Liver (tissue), 9 donors: ENCODE measurements around the gene PLEKHA8. TPM values are rescaled to one million over a fixed set of nuclear protein-coding genes. Genes with fewer than 3 reads are reported as not detected.

Experiments
- DNase-seq: peaks from one replicate; pipeline ENCODE4 v3.0.0-alpha.2; 2017; ENCODE audit warnings: low spot score
- H3K27ac ChIP-seq, 2 donors: one replicate each; pipeline ENCODE4 v1.7.0; 2013; ENCODE audit warnings: inconsistent platforms in 2 of 2, low read length in 2 of 2, control low read depth in 1 of 2, low read depth in 1 of 2, mild to moderate bottlenecking in 1 of 2
- H3K27me3 ChIP-seq, 4 donors: one replicate each; pipeline versions ENCODE4 v1.6.1 to v1.7.0; 2013; ENCODE audit warnings: low read length in 3 of 4, inconsistent platforms in 1 of 4, mild to moderate bottlenecking in 1 of 4, moderate library complexity in 1 of 4; ENCODE audit not compliant: control insufficient read depth in 4 of 4, insufficient read depth in 4 of 4
- H3K36me3 ChIP-seq, 4 donors: one replicate each; pipeline versions ENCODE4 v1.6.1 to v1.7.0; 2013; ENCODE audit warnings: low read length in 3 of 4, mild to moderate bottlenecking in 3 of 4, low read depth in 1 of 4, moderate library complexity in 1 of 4; ENCODE audit not compliant: control insufficient read depth in 4 of 4, insufficient read depth in 3 of 4
- H3K4me1 ChIP-seq, 4 donors: one replicate each; pipeline versions ENCODE4 v1.6.1 to v1.7.0; 2013; ENCODE audit warnings: low read length in 3 of 4, mild to moderate bottlenecking in 3 of 4, moderate library complexity in 1 of 4; ENCODE audit not compliant: control insufficient read depth in 4 of 4, insufficient read depth in 4 of 4
- H3K4me3 ChIP-seq, 3 donors: one replicate each; pipeline versions ENCODE4 v1.6.1 to v1.7.0; 2013; ENCODE audit warnings: low read length in 3 of 3, control low read depth in 1 of 3, low read depth in 1 of 3, mild to moderate bottlenecking in 1 of 3
- H3K9ac ChIP-seq, 2 donors: one replicate each; pipeline ENCODE4 v1.7.0; 2013; ENCODE audit warnings: low read length in 2 of 2, mild to moderate bottlenecking in 2 of 2, moderate library complexity in 2 of 2, control low read depth in 1 of 2, low read depth in 1 of 2
- H3K9me3 ChIP-seq, 4 donors: one replicate each; pipeline versions ENCODE4 v1.6.1 to v1.7.0; 2013; ENCODE audit warnings: low read length in 3 of 4; ENCODE audit not compliant: control insufficient read depth in 4 of 4
- EGR1 ChIP-seq, 2 donors: IDR thresholded peaks; 2 replicates each; pipeline ENCODE4 v1.6.1; 2016 to 2018; ENCODE audit warnings: antibody characterized with exemption in 2 of 2, low read depth in 2 of 2
- FOXA2 ChIP-seq: IDR thresholded peaks from 2 replicates; pipeline ENCODE4 v1.6.1; 2016; ENCODE audit warnings: antibody characterized with exemption
- GABPA ChIP-seq, 2 donors: IDR thresholded peaks in 1 of 2; conservative IDR thresholded peaks in 1 of 2; 2 replicates each; pipeline ENCODE4 v1.6.1; 2016; ENCODE audit warnings: antibody characterized with exemption in 2 of 2, mild to moderate bottlenecking in 1 of 2, moderate library complexity in 1 of 2
- HNF4A ChIP-seq, 2 donors: conservative IDR thresholded peaks; 2 replicates each; pipeline ENCODE4 v1.6.1; 2016; ENCODE audit warnings: antibody characterized with exemption in 2 of 2, mild to moderate bottlenecking in 2 of 2
- HNF4G ChIP-seq: IDR thresholded peaks from 2 replicates; pipeline ENCODE4 v1.6.1; 2016; ENCODE audit warnings: antibody characterized with exemption
- JUND ChIP-seq, 2 donors: IDR thresholded peaks; 2 replicates each; pipeline ENCODE4 v1.6.1; 2016; ENCODE audit warnings: antibody characterized with exemption in 2 of 2
- NR2F2 ChIP-seq: IDR thresholded peaks from 2 replicates; pipeline ENCODE4 v1.6.1; 2016; ENCODE audit warnings: antibody characterized with exemption
- RAD21 ChIP-seq, 2 donors: IDR thresholded peaks; 2 replicates each; pipeline ENCODE4 v1.6.1; 2016; ENCODE audit warnings: antibody characterized with exemption in 2 of 2, mild to moderate bottlenecking in 2 of 2
- RXRA ChIP-seq, 2 donors: IDR thresholded peaks; 2 replicates each; pipeline ENCODE4 v1.6.1; 2017 to 2018; ENCODE audit warnings: antibody characterized with exemption in 2 of 2, mild to moderate bottlenecking in 1 of 2
- SP1 ChIP-seq: IDR thresholded peaks from 2 replicates; pipeline ENCODE4 v1.6.1; 2018; ENCODE audit warnings: antibody characterized with exemption, mild to moderate bottlenecking
- TAF1 ChIP-seq: conservative IDR thresholded peaks from 2 replicates; pipeline ENCODE4 v1.6.1; 2016; ENCODE audit warnings: antibody characterized with exemption, mild to moderate bottlenecking
- YY1 ChIP-seq: IDR thresholded peaks from 2 replicates; pipeline ENCODE4 v1.6.1; 2016; ENCODE audit warnings: antibody characterized with exemption, mild to moderate bottlenecking
- WGBS: extraction: QIAGEN DNeasy Blood & Tissue Kit; methylation state at CpG from one replicate; pipeline ENCODE4 v1.1.7; 2013; 5-methylcytosine and 5-hydroxymethylcytosine counted together
- polyA plus RNA-seq, 2 donors: library from polyadenylated mRNA; stranded (reverse) in 1 of 2; unstranded in 1 of 2; fragments of 200-250 nt in 1 of 2; fragments of >200 nt in 1 of 2; fragmentation: Nextera tagmentation in 1 of 2; extraction: Ambion mirVana in 1 of 2; gene quantifications; one replicate each; pipeline versions ENCODE4 v1.2.1 to v1.2.3, GENCODE V29; 2013 to 2015
- total RNA-seq, 2 donors: library from RNA; depleted of rRNA; stranded (reverse); fragments of >200 nt; gene quantifications; one replicate each; pipeline ENCODE4 v1.2.3, GENCODE V29; 2014
- TF ChIP-seq, protein P1 (sequence below): fragments of 150-350 bp; IDR thresholded peaks from 2 replicates; pipeline ENCODE4 v1.5.1; 2017; ENCODE audit warnings: improper control_type of control experiment, low read depth, low read length; ENCODE audit not compliant: missing input control
- TF ChIP-seq, protein P2 (sequence below): IDR thresholded peaks from 2 replicates; pipeline ENCODE4 v1.6.1; 2016; ENCODE audit warnings: antibody characterized with exemption
- TF ChIP-seq, protein P3 (sequence below): IDR thresholded peaks from 2 replicates; pipeline ENCODE4 v1.6.1; 2016; ENCODE audit warnings: antibody characterized with exemption, mild to moderate bottlenecking
- TF ChIP-seq, protein P4 (sequence below): IDR thresholded peaks from 2 replicates; pipeline ENCODE4 v1.6.1; 2016; ENCODE audit warnings: antibody characterized with exemption
- TF ChIP-seq, protein P5 (sequence below): IDR thresholded peaks from 2 replicates; pipeline ENCODE4 v1.6.1; 2016; ENCODE audit warnings: antibody characterized with exemption
- donor health status: healthy.
- donor health status: healthy.
- donor health status: healthy.
- donor health status: healthy.
- donor health status: healthy.

The PLEKHA8 gene
- total and polyA plus RNA-seq, 4 donors = 1.0 to 5.4 (median 2.4) TPM

DNA sequence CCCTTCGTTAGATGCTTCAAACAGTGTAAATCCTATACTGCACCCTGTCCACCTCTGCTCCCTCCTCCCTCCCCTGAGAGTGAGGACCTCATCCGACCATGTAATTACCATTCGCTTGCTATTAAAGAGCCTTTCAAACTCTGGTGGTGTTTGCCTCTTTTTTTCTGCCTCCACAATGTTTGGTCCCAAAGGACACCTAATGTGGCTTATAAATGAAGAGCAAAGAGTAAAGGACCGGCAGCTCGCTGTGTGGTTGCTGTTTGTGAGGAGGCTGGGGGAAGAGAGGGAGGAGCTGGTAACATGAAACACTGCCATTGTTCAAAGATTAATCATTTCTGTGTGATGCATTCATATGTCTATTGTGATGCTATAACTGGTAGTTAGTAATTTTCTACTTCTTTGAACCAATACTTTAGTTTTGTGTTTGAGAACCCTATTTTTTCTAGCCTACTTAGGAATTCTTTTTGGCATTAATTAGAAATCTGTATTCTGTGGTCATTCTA is 134.5 kb downstream of the PLEKHA8 start:
- peaks cover 0 to 13% (median 10%) of the 10 kb centered on the region in 4 donors for H3K4me1 ChIP-seq
- H3K9ac ChIP-seq = no peak overlapping the region
- H3K4me3 ChIP-seq = no peak overlapping the region
- TF ChIP-seq RAD21 (IDR thresholded peaks at IDR 0.05) (no peak), JUND (IDR thresholded peaks at IDR 0.05) (no peak), SP1 (no peak), TAF1 (no peak)
- TF ChIP-seq, protein P1, sequence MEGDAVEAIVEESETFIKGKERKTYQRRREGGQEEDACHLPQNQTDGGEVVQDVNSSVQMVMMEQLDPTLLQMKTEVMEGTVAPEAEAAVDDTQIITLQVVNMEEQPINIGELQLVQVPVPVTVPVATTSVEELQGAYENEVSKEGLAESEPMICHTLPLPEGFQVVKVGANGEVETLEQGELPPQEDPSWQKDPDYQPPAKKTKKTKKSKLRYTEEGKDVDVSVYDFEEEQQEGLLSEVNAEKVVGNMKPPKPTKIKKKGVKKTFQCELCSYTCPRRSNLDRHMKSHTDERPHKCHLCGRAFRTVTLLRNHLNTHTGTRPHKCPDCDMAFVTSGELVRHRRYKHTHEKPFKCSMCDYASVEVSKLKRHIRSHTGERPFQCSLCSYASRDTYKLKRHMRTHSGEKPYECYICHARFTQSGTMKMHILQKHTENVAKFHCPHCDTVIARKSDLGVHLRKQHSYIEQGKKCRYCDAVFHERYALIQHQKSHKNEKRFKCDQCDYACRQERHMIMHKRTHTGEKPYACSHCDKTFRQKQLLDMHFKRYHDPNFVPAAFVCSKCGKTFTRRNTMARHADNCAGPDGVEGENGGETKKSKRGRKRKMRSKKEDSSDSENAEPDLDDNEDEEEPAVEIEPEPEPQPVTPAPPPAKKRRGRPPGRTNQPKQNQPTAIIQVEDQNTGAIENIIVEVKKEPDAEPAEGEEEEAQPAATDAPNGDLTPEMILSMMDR = no peak
- TF ChIP-seq, protein P2, sequence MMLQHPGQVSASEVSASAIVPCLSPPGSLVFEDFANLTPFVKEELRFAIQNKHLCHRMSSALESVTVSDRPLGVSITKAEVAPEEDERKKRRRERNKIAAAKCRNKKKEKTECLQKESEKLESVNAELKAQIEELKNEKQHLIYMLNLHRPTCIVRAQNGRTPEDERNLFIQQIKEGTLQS = no peak
- no peak overlapping the region for H3K27ac ChIP-seq
- no peaks in the 10 kb centered on the region for H3K27me3 ChIP-seq
- DNase-seq = no peak
- 82% methylated on average over 5 of the region's 5 CpGs for WGBS
- no peaks in the 10 kb centered on the region for H3K36me3 ChIP-seq
- H3K9me3 ChIP-seq = no peaks in the 10 kb centered on the region

DNA sequence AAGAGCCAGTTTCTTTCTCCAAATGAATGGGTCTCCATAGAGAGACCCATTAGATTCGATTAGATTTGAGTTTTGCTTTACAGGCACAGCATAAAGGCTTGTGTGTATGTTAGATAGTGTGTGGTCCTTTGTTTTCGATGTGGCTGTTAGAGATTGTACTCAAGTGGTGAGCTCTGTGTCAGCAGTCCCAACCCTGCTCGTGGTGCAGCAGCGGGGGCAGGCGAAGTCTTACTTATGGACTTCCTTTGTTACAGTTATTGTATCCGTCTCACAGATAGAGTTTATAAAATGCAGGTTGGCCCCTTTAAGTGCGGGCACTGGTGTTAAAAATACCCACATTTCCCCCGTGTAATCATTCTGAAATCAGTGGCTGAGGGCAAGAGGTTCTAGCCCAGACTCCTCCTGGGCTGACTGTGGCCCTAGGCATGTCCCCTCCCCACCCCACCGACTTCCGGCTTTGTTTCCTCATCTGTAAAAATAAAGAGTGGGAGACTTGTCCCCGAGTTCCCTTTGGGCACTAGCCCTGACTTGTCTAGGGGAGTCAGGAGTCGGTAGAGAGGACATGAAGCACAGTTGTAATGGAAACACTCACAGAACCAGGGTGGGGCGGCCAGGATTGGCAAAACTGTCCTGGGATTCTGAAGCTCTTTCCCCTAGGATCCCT is 135.2 kb downstream of the PLEKHA8 start:
- H3K4me3 ChIP-seq = no peak overlapping the region
- TF ChIP-seq RAD21 (IDR thresholded peaks at IDR 0.05) = no peak
- no peak for TF ChIP-seq GABPA (IDR thresholded peaks at IDR 0.05 in 1 of 2, conservative IDR thresholded peaks at IDR 0.05 in 1 of 2)
- TF ChIP-seq TAF1 = no peak
- TF ChIP-seq SP1 = no peak
- TF ChIP-seq, protein P1 = no peak
- TF ChIP-seq FOXA2 = no peak
- no peak for TF ChIP-seq JUND (IDR thresholded peaks at IDR 0.05)
- TF ChIP-seq NR2F2 = no peak
- TF ChIP-seq HNF4G = no peak
- TF ChIP-seq HNF4A (conservative IDR thresholded peaks at IDR 0.05) = no peak
- TF ChIP-seq, protein P3, sequence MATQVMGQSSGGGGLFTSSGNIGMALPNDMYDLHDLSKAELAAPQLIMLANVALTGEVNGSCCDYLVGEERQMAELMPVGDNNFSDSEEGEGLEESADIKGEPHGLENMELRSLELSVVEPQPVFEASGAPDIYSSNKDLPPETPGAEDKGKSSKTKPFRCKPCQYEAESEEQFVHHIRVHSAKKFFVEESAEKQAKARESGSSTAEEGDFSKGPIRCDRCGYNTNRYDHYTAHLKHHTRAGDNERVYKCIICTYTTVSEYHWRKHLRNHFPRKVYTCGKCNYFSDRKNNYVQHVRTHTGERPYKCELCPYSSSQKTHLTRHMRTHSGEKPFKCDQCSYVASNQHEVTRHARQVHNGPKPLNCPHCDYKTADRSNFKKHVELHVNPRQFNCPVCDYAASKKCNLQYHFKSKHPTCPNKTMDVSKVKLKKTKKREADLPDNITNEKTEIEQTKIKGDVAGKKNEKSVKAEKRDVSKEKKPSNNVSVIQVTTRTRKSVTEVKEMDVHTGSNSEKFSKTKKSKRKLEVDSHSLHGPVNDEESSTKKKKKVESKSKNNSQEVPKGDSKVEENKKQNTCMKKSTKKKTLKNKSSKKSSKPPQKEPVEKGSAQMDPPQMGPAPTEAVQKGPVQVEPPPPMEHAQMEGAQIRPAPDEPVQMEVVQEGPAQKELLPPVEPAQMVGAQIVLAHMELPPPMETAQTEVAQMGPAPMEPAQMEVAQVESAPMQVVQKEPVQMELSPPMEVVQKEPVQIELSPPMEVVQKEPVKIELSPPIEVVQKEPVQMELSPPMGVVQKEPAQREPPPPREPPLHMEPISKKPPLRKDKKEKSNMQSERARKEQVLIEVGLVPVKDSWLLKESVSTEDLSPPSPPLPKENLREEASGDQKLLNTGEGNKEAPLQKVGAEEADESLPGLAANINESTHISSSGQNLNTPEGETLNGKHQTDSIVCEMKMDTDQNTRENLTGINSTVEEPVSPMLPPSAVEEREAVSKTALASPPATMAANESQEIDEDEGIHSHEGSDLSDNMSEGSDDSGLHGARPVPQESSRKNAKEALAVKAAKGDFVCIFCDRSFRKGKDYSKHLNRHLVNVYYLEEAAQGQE = no peak
- TF ChIP-seq, protein P4, sequence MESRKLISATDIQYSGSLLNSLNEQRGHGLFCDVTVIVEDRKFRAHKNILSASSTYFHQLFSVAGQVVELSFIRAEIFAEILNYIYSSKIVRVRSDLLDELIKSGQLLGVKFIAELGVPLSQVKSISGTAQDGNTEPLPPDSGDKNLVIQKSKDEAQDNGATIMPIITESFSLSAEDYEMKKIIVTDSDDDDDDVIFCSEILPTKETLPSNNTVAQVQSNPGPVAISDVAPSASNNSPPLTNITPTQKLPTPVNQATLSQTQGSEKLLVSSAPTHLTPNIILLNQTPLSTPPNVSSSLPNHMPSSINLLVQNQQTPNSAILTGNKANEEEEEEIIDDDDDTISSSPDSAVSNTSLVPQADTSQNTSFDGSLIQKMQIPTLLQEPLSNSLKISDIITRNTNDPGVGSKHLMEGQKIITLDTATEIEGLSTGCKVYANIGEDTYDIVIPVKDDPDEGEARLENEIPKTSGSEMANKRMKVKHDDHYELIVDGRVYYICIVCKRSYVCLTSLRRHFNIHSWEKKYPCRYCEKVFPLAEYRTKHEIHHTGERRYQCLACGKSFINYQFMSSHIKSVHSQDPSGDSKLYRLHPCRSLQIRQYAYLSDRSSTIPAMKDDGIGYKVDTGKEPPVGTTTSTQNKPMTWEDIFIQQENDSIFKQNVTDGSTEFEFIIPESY = no peak
- TF ChIP-seq YY1 = no peak
- TF ChIP-seq RXRA (IDR thresholded peaks at IDR 0.05) = no peak
- TF ChIP-seq, protein P5, sequence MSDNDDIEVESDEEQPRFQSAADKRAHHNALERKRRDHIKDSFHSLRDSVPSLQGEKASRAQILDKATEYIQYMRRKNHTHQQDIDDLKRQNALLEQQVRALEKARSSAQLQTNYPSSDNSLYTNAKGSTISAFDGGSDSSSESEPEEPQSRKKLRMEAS = no peak
- TF ChIP-seq EGR1 (IDR thresholded peaks at IDR 0.05; ENCODE audit: low read depth in 2 of 2) = no peak
- no peaks in the 10 kb centered on the region for H3K36me3 ChIP-seq
- no peak overlapping the region for H3K27ac ChIP-seq
- no peak for DNase-seq
- no peak overlapping the region for H3K9ac ChIP-seq
- WGBS = 72% methylated on average over 13 of the region's 13 CpGs
- no peaks in the 10 kb centered on the region for H3K27me3 ChIP-seq
- no peaks in the 10 kb centered on the region for H3K9me3 ChIP-seq
- H3K4me1 ChIP-seq = peaks cover 0 to 13% (median 10%) of the 10 kb centered on the region in 4 donors
